Measurements from ENCODE around the gene NMRK1. TPM values are rescaled to one million over a fixed set of nuclear protein-coding genes. Genes with fewer than 3 reads are reported as not detected.

The NMRK1 gene
- total RNA-seq = 31.0 and 36.2 TPM in 2 replicates

GRCh38 chr9:75087824-75088645 is at the start of gene NMRK1, which contains the start of gene OSTF1:
Gene NMRK1, minus strand, starts transcription at chr9:75088155. Its CDS starts 5,040 bp downstream, at chr9:75083115.
Gene OSTF1, plus strand, starts transcription at chr9:75088514. Its CDS starts 179 bp downstream, at chr9:75088693.

Small RNA genes lying within 50 kb of the gene (small RNA-seq; reads per million reads assigned to genes)
- not detected for gene RF02271

Other genes with a start within 250 kb of the NMRK1 start
- 0.13 and 0.14 TPM in 2 replicates for gene TRPM6, start 200.2 kb downstream of the NMRK1 start, total RNA-seq
- gene C9orf40, start 135.2 kb downstream of the NMRK1 start, total RNA-seq = 6.6 and 6.7 TPM in 2 replicates
- 42.3 and 43.2 TPM in 2 replicates for gene CARNMT1, start 59.9 kb downstream of the NMRK1 start, total RNA-seq
- gene OSTF1, start 359 bp upstream of the NMRK1 start, total RNA-seq = 75.7 and 86.2 TPM in 2 replicates

All from thoracic aorta endothelial cell (primary cell).